Upper lobe of left lung (tissue), 4 donors: ENCODE measurements around the gene LINGO1.

ENCODE experiments used
- POLR2A ChIP-seq, 4 donors: fragments of 450-650 bp; IDR thresholded peaks; one replicate each; pipeline ENCODE4 v1.5.1; 2016 to 2017; ENCODE audit warnings: antibody characterized with exemption in 4 of 4, mild to moderate bottlenecking in 2 of 4
- POLR2AphosphoS5 ChIP-seq, 2 donors: sonication (generic); formaldehyde crosslinking; IDR thresholded peaks; one replicate each; pipeline ENCODE4 v1.5.1; 2017; ENCODE audit warnings: antibody characterized with exemption in 2 of 2
- TF ChIP-seq, protein P1 (sequence below), 6 experiments: fragments of 450-650 bp in 4 of 6; fragments of 200-600 bp in 2 of 6; sonication (generic) in 2 of 6; IDR thresholded peaks; one replicate each; pipeline ENCODE4 v1.5.1; 2016 to 2019; ENCODE audit warnings: antibody characterized with exemption in 6 of 6

DNA sequence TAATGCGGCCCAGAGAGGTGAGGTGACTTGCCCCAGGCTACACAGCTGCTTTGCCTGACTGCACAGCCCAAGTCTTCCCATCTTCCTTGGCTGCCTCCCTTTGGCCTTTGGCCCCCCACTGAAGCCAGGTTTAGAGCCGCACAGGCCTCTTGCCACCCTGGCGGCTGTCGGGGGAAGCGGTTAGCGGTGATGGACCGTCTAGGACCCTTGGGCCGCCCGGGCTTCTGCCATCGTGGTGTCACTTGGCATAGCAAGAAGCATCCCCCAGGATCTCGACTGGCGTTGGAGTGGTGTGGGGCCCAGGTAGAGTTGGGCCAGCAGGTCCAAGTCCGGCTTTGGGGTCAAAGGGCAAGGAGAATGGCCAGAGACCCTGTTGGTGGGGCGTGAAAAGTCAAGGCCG is 61.0 kb downstream of the LINGO1 start:
- TF ChIP-seq, protein P1, sequence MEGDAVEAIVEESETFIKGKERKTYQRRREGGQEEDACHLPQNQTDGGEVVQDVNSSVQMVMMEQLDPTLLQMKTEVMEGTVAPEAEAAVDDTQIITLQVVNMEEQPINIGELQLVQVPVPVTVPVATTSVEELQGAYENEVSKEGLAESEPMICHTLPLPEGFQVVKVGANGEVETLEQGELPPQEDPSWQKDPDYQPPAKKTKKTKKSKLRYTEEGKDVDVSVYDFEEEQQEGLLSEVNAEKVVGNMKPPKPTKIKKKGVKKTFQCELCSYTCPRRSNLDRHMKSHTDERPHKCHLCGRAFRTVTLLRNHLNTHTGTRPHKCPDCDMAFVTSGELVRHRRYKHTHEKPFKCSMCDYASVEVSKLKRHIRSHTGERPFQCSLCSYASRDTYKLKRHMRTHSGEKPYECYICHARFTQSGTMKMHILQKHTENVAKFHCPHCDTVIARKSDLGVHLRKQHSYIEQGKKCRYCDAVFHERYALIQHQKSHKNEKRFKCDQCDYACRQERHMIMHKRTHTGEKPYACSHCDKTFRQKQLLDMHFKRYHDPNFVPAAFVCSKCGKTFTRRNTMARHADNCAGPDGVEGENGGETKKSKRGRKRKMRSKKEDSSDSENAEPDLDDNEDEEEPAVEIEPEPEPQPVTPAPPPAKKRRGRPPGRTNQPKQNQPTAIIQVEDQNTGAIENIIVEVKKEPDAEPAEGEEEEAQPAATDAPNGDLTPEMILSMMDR (IDR thresholded peaks at IDR 0.05) = no peak
- TF ChIP-seq POLR2AphosphoS5 (IDR thresholded peaks at IDR 0.05) (no peak), POLR2A (IDR thresholded peaks at IDR 0.05) (no peak)
